Measurements from ENCODE around the gene NSD2. TPM values are rescaled to one million over a fixed set of nuclear protein-coding genes. Genes with fewer than 3 reads are reported as not detected.
"Not testable (repeated sequence)": the region's sequence is repeated elsewhere in the genome, so short reads cannot be mapped to it uniquely, and the experiment has no call there.

NSD2 gene
- total and polyA plus RNA-seq, 4 donors: 5.1 to 71.5 (median 11.6) TPM

DNA sequence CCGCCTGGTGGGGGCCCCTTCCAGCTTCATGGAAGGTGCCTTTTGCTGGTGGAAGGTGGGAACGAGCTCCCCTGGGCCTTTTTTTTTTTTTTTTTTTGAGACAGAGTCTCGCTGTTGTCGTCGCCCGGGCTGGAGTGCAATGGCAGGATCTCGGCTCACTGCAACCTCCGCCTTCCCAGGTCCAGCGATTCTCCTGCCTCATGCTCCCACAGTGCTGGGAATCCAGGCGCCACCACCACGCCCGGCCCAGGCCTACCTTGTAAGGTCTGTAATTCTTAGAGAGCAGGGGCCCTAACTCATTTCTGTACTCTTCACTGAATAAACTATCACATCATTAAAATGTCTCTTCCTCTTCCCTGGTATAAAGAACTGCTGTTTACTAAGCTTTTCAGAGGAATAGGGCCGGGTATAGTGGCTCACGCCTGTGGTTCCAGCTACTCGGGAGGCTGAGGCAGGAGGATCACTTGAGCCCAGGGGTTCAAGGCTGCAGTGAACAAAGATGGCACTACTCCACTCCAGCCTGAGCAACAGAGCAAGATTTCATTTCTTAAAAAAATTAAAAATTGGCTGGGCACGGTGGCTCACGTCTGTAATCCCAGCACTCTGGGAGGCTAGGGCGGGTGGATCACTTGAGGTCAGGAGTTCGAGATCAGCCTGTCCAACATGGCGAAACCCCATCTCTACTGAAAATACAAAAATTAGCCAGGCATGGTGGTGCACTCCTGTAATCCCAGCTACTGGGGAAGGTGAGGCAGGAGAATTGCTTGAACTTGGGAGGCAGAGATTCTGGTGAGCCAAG, 122.7 kb downstream of the NSD2 start:
- H3K27ac ChIP-seq (ENCODE audit: low read depth in 1 of 2, low read length in 2 of 2); H3K4me3 ChIP-seq (ENCODE audit: low read depth in 1 of 3, low read length in 3 of 3); H3K9ac ChIP-seq (ENCODE audit: low read depth in 1 of 2, low read length in 2 of 2); H3K27me3 ChIP-seq (ENCODE audit: control insufficient read depth in 4 of 4, insufficient read depth in 4 of 4, low read length in 3 of 4); H3K9me3 ChIP-seq (ENCODE audit: control insufficient read depth in 4 of 4, low read length in 3 of 4); DNase-seq (ENCODE audit: low spot score); H3K4me1 ChIP-seq (ENCODE audit: control insufficient read depth in 4 of 4, insufficient read depth in 4 of 4, low read length in 3 of 4): not testable (repeated sequence)
- H3K36me3 ChIP-seq (ENCODE audit: control insufficient read depth in 4 of 4, insufficient read depth in 3 of 4, low read depth in 1 of 4, low read length in 3 of 4): peaks cover 5 to 15% (median 8%) of the 10 kb centered on the region in 4 donors
- WGBS: 98% methylated on average over 20 of the region's 20 CpGs

DNA sequence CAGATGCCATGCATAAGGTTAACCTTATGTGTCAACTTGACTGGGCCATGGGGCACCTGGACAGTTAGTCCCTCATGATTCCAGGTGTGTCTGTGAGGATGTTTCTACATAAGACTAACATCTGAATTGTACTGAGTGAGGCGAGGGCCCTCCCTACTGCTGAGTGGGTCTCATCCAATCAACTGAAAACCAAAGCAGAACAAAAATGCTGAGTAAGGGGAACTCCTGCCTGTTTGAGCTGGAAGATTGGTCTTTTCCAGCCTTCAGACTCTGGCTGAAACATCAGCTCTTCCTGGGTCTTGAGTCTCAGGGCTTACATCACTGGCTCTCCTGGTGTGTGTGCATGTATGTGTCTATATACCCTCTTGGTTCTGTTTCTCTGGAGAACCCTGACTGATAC, 123.7 kb downstream of the NSD2 start:
- Histone ChIP-seq H3K4me1 (ENCODE audit: control insufficient read depth in 4 of 4, insufficient read depth in 4 of 4, low read length in 3 of 4) (no peaks in the 10 kb centered on the region), H3K9me3 (ENCODE audit: control insufficient read depth in 4 of 4, low read length in 3 of 4) (no peaks in the 10 kb centered on the region), H3K27me3 (ENCODE audit: control insufficient read depth in 4 of 4, insufficient read depth in 4 of 4, low read length in 3 of 4) (no peaks in the 10 kb centered on the region), H3K9ac (ENCODE audit: low read depth in 1 of 2, low read length in 2 of 2) (no peak overlapping the region), H3K36me3 (ENCODE audit: control insufficient read depth in 4 of 4, insufficient read depth in 3 of 4, low read depth in 1 of 4, low read length in 3 of 4) (peaks cover 0 to 9% (median 6%) of the 10 kb centered on the region in 4 donors), H3K27ac (ENCODE audit: low read depth in 1 of 2, low read length in 2 of 2) (no peak overlapping the region), H3K4me3 (ENCODE audit: low read depth in 1 of 3, low read length in 3 of 3) (no peak overlapping the region)
- 100% methylated on average over 1 of the region's 1 CpG for WGBS
- TF ChIP-seq FOXA1 (IDR thresholded peaks at IDR 0.05) (no peak), GABPA (IDR thresholded peaks at IDR 0.05 in 1 of 2, conservative IDR thresholded peaks at IDR 0.05 in 1 of 2) (no peak), FOXA2 (IDR thresholded peaks at IDR 0.05) (no peak), HNF4A (conservative IDR thresholded peaks at IDR 0.05) (no peak), TAF1 (conservative IDR thresholded peaks at IDR 0.05) (no peak), JUND (IDR thresholded peaks at IDR 0.05) (no peak), SP1 (IDR thresholded peaks at IDR 0.05) (no peak), RXRA (IDR thresholded peaks at IDR 0.05) (no peak), YY1 (IDR thresholded peaks at IDR 0.05) (no peak), NR2F2 (IDR thresholded peaks at IDR 0.05) (no peak), RAD21 (IDR thresholded peaks at IDR 0.05) (no peak), HNF4G (IDR thresholded peaks at IDR 0.05) (no peak), EGR1 (IDR thresholded peaks at IDR 0.05; ENCODE audit: low read depth in 2 of 2) (no peak)
- TF ChIP-seq, protein P1, sequence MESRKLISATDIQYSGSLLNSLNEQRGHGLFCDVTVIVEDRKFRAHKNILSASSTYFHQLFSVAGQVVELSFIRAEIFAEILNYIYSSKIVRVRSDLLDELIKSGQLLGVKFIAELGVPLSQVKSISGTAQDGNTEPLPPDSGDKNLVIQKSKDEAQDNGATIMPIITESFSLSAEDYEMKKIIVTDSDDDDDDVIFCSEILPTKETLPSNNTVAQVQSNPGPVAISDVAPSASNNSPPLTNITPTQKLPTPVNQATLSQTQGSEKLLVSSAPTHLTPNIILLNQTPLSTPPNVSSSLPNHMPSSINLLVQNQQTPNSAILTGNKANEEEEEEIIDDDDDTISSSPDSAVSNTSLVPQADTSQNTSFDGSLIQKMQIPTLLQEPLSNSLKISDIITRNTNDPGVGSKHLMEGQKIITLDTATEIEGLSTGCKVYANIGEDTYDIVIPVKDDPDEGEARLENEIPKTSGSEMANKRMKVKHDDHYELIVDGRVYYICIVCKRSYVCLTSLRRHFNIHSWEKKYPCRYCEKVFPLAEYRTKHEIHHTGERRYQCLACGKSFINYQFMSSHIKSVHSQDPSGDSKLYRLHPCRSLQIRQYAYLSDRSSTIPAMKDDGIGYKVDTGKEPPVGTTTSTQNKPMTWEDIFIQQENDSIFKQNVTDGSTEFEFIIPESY (IDR thresholded peaks at IDR 0.05): no peak
- TF ChIP-seq, protein P2, sequence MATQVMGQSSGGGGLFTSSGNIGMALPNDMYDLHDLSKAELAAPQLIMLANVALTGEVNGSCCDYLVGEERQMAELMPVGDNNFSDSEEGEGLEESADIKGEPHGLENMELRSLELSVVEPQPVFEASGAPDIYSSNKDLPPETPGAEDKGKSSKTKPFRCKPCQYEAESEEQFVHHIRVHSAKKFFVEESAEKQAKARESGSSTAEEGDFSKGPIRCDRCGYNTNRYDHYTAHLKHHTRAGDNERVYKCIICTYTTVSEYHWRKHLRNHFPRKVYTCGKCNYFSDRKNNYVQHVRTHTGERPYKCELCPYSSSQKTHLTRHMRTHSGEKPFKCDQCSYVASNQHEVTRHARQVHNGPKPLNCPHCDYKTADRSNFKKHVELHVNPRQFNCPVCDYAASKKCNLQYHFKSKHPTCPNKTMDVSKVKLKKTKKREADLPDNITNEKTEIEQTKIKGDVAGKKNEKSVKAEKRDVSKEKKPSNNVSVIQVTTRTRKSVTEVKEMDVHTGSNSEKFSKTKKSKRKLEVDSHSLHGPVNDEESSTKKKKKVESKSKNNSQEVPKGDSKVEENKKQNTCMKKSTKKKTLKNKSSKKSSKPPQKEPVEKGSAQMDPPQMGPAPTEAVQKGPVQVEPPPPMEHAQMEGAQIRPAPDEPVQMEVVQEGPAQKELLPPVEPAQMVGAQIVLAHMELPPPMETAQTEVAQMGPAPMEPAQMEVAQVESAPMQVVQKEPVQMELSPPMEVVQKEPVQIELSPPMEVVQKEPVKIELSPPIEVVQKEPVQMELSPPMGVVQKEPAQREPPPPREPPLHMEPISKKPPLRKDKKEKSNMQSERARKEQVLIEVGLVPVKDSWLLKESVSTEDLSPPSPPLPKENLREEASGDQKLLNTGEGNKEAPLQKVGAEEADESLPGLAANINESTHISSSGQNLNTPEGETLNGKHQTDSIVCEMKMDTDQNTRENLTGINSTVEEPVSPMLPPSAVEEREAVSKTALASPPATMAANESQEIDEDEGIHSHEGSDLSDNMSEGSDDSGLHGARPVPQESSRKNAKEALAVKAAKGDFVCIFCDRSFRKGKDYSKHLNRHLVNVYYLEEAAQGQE (IDR thresholded peaks at IDR 0.05): no peak
- TF ChIP-seq, protein P3, sequence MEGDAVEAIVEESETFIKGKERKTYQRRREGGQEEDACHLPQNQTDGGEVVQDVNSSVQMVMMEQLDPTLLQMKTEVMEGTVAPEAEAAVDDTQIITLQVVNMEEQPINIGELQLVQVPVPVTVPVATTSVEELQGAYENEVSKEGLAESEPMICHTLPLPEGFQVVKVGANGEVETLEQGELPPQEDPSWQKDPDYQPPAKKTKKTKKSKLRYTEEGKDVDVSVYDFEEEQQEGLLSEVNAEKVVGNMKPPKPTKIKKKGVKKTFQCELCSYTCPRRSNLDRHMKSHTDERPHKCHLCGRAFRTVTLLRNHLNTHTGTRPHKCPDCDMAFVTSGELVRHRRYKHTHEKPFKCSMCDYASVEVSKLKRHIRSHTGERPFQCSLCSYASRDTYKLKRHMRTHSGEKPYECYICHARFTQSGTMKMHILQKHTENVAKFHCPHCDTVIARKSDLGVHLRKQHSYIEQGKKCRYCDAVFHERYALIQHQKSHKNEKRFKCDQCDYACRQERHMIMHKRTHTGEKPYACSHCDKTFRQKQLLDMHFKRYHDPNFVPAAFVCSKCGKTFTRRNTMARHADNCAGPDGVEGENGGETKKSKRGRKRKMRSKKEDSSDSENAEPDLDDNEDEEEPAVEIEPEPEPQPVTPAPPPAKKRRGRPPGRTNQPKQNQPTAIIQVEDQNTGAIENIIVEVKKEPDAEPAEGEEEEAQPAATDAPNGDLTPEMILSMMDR (IDR thresholded peaks at IDR 0.05; ENCODE audit: low read depth, low read length, missing input control): no peak
- TF ChIP-seq, protein P4, sequence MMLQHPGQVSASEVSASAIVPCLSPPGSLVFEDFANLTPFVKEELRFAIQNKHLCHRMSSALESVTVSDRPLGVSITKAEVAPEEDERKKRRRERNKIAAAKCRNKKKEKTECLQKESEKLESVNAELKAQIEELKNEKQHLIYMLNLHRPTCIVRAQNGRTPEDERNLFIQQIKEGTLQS (IDR thresholded peaks at IDR 0.05): no peak
- TF ChIP-seq, protein P5, sequence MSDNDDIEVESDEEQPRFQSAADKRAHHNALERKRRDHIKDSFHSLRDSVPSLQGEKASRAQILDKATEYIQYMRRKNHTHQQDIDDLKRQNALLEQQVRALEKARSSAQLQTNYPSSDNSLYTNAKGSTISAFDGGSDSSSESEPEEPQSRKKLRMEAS (IDR thresholded peaks at IDR 0.05): no peak
- no peak for DNase-seq (ENCODE audit: low spot score)

All from liver (tissue), 9 donors.